ENCODE results near the gene UBE2J2. TPM values are rescaled to one million over a fixed set of nuclear protein-coding genes. Genes with fewer than 3 reads are reported as not detected.

UBE2J2 gene
- total and polyA plus RNA-seq, 2 of the 13 experiments (the other 11 are each of a cell fraction or from before 2014, with no cell fraction given): 25.4 to 29.4 TPM

DNA sequence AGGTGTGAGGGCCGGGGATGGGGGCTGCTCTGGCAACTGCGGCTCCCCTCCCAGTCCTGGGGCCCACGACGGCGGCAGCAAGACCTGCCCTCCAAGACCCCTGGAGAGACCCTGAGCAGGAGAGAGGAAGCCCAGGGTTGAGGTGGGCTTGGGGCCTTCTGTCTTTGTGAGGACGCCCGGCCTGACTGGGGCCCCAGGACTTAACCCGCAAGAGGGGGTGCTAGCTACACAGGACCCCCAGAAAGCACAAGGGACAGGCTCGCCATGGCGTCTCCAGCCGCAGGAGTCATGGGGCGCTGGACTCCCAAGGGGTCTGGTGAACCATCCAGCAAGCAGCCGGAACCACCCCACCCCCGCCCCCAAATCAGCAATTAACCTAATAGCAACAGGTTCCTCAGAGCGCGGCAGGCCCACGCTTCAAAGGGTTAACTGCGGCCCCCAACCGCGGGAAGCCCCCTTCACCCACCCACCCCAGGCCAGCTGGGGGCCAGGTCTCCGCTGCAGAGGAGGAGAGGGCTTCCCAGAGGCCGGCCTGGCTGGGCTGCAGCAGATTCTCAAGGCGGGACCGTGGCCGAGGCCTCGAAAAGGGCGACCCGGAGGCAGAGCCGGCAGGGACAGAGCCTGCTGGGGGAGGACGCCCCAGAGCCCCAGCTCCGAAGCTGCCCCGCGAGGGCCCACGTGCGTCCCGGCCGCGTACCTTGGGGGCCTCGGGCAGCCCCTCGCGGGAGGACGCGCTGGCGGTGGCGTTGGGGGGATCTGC is 27.7 kb downstream of the UBE2J2 start:
- TF ChIP-seq RBAK (CRISPR knock-in tag; IDR thresholded peaks at IDR 0.05) (no peak), RBFOX2 (IDR thresholded peaks at IDR 0.05; ENCODE audit: low read depth, low read length) (0 out of 2 replicates have a peak, but pooled peaks have one; percentile 28), ZNF687 (CRISPR knock-in tag; IDR thresholded peaks at IDR 0.05) (0 out of 2 replicates have a peak, but pooled peaks have one; percentile 7), ARID2 (CRISPR knock-in tag; IDR thresholded peaks at IDR 0.05; ENCODE audit: borderline replicate concordance) (no peak), AGO1 (IDR thresholded peaks at IDR 0.05; ENCODE audit: low read depth, low read length, poor library complexity, severe bottlenecking) (peak; percentile 20), RAD21 (CRISPR knock-in tag; IDR thresholded peaks at IDR 0.05) (no peak)
- ChIA-PET POLR2A (no interaction called here), CTCF (ENCODE audit: low intra/inter-chr PET ratio, low total read pairs) (no interaction called here)
- no peaks in the 10 kb centered on the region for H3K36me3 ChIP-seq (replicated peaks in 1 of 2; ENCODE audit: control insufficient read depth in 1 of 2, insufficient read depth in 2 of 2, low read length in 2 of 2)
- DNase-seq (ENCODE audit: low spot score): no peak
- H3K9me3 ChIP-seq (ENCODE audit: low read length): no peaks in the 10 kb centered on the region
- H3K27ac ChIP-seq (ENCODE audit: extremely low read length, insufficient read depth, low read length): no peak overlapping the region
- H2AFZ ChIP-seq (ENCODE audit: low read length): no peak overlapping the region
- H3K9ac ChIP-seq (ENCODE audit: insufficient read depth, low read depth, low read length): no peak overlapping the region
- in situ Hi-C loops (cut with HindIII; ENCODE audit: extremely low pct_ligation_motif_present, low pct_unique_long_range_greater_than_20kb): no loop called here
- no peaks in the 10 kb centered on the region for H4K20me1 ChIP-seq (ENCODE audit: insufficient read depth, low read length)
- no peak overlapping the region for H3K4me3 ChIP-seq (replicated peaks in 1 of 3; ENCODE audit: insufficient read depth in 1 of 3, low read depth in 2 of 3, low read length in 3 of 3)
- FAIRE-seq: no peak
- H3K4me1 ChIP-seq (ENCODE audit: insufficient read depth, low read length): peaks cover 15% of the 10 kb centered on the region
- ATAC-seq: no peak
- no peak overlapping the region for H3K4me2 ChIP-seq (ENCODE audit: low read depth, low read length)
- no TSS peak for BruUV-seq (replicated peaks)
- H3K27me3 ChIP-seq (ENCODE audit: control insufficient read depth in 1 of 2, insufficient read depth in 2 of 2, low read length in 2 of 2): no peaks in the 10 kb centered on the region
- H3K79me2 ChIP-seq (ENCODE audit: insufficient read depth, low read length): no peaks in the 10 kb centered on the region
- WGBS (ENCODE audit: low lambda C conversion rate): 90% methylated on average over 5 of the region's 45 CpGs
- intact Hi-C loops (cut with micrococcal nuclease; ENCODE audit: unreplicated experiment): no loop called here

Measured in HepG2 (cell line).